ENCODE data around the gene MN1.

MN1 gene

DNA sequence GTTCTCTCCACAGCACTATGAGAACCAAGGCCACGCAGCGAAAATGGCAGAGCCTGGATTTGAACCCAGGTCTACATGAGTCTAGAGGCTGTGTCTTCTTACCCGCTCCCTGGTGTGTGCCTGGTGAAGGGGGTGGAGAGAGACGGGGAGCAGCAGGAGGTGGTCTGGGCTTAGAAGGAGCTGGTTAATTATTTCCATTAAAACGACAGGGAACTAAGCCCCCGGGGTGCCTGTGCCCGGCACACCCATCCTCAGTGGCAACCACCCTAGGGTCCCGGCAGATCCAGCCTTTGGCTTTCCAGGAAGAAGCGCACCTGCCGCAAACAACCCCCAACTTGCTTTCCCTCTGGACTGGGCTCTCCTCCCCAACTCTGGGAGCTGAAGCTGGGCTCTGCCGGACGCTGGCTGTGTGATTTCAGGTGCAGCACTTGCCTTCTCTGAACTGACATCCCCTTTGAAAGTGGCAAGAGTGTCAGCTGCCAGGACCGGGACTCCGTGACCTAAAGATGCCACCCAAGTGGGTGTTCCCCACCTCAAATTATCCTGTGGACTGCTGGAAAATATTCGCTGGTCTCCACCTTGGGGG lies 35.8 kb downstream of the MN1 start:
- in situ Hi-C loops (cut with MboI; ENCODE audit: low sequenced_read_pairs) = no loop called here

GRCh38 chr22:27764722-27765236 lies 36.8 kb downstream of the MN1 start:
- in situ Hi-C loops (cut with MboI; ENCODE audit: low sequenced_read_pairs) = no loop called here

GRCh38 chr22:27761665-27762064 lies 39.9 kb downstream of the MN1 start:
- in situ Hi-C loops (cut with MboI; ENCODE audit: low sequenced_read_pairs) = no loop called here

DNA sequence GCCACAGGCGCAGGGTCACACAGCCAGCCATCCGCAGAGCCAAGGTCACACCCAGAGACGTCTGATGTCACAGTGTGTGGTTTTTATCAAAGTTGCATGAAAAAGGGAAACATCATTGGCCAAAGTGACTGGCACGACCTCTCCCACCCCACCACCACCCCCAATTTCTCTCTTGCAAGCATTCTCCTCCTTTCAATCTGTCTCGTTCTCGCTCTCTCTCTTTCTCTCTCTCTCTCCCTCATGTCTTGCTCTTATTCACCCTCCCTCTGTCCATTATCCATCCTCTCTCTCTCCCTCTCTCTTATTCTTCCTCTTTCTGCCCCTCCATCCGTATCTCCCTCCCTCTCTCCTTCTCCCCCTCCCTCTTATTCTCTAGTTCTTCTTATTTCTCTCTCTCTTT lies 40.6 kb downstream of the MN1 start:
- in situ Hi-C loops (cut with MboI; ENCODE audit: low sequenced_read_pairs) = no loop called here

- in situ Hi-C loops (cut with MboI; ENCODE audit: low sequenced_read_pairs) = no loop called here
Observed at GRCh38 chr22:27760474-27760873, 41.1 kb downstream of the MN1 start.

DNA sequence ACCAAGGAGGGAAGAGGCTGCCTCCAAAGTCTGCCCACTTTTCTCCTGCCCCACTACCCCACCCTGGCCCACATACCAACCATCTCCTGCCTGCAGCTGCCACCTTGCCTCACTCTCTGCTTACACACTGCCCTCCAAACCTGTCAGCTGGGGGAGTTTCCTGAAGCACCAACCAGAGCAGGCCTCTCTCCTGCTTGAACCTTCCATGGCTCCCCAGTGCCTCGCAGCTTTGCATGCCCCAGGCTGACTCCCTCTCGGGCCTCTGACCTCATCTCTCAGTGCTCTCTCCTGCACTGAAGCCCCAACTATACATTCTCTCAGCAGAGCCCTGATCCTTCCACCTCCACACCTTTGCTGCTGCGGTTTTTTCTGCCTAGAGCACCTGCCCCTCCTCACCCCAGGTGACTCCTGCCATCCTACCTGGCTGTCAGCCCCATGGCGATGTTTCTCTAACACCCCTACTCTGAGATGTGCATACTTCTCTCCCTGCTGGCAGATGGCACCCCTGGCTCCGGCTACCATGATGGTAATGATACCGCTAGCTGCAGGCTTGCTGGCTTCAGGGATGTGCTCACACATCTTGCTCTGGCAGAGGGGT lies 43.5 kb downstream of the MN1 start:
- in situ Hi-C loops (cut with MboI; ENCODE audit: low sequenced_read_pairs) = no loop called here

DNA sequence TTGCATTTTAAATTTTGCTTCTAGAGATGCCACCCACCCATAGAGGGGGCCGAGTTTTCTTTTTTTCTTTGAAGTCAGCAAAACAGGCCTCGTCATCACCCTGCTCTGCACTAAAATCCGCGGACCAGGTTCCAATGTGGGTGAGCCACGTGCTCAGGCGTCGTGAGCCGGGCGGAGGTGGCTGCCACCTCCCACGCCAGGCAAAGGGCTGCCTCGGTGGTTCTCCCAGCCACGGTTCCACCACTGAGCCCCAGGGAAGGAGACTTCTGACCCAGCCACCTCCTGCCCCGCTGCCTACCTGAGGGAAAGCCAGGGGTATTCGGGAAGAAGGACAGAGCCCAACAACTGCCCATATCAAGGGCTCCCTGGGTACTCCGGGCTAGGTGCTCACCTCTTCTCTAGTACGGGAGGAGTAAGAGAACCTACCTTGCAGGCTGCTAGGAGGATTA lies 45.3 kb downstream of the MN1 start:
- in situ Hi-C loops (cut with MboI; ENCODE audit: low sequenced_read_pairs) = no loop called here

GRCh38 chr22:27755521-27756211 lies 45.9 kb downstream of the MN1 start:
- in situ Hi-C loops (cut with MboI; ENCODE audit: low sequenced_read_pairs) = no loop called here

DNA sequence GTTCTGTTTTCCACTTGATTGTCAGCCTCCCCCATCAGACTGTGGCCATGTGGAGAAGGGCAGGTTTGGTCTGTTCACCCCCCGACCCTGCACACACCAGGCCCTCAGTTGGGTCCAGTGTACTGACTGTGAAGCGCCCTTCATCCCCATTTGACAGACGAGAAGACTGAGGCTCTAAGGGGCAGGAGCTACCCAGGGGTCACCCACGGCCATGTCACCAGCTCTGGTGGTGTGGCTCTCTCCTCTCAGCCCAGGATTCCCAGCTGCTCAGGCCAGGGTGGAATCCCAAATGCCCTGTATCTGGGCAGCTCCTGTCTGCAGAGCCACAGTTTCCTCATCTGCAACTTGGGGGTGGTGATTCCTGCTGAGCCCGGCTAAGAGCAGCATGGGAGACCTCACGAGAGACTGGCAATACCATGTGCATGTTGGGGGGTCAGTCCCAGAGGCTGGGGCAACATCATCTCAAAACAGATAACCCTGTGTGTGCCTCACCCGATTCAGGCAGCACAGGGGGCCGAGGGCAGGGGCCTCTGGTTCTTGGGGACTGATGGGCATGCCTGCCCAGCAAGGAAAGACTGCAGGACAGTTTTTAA lies 46.6 kb downstream of the MN1 start:
- in situ Hi-C loops (cut with MboI; ENCODE audit: low sequenced_read_pairs) = no loop called here

GRCh38 chr22:27754247-27754887 lies 47.2 kb downstream of the MN1 start:
- in situ Hi-C loops (cut with MboI; ENCODE audit: low sequenced_read_pairs) = no loop called here

- in situ Hi-C loops (cut with MboI; ENCODE audit: low sequenced_read_pairs) = no loop called here
Observed at GRCh38 chr22:27752771-27753170, 48.8 kb downstream of the MN1 start.

GRCh38 chr22:27752141-27752540 lies 49.4 kb downstream of the MN1 start:
- in situ Hi-C loops (cut with MboI; ENCODE audit: low sequenced_read_pairs) = no loop called here

DNA sequence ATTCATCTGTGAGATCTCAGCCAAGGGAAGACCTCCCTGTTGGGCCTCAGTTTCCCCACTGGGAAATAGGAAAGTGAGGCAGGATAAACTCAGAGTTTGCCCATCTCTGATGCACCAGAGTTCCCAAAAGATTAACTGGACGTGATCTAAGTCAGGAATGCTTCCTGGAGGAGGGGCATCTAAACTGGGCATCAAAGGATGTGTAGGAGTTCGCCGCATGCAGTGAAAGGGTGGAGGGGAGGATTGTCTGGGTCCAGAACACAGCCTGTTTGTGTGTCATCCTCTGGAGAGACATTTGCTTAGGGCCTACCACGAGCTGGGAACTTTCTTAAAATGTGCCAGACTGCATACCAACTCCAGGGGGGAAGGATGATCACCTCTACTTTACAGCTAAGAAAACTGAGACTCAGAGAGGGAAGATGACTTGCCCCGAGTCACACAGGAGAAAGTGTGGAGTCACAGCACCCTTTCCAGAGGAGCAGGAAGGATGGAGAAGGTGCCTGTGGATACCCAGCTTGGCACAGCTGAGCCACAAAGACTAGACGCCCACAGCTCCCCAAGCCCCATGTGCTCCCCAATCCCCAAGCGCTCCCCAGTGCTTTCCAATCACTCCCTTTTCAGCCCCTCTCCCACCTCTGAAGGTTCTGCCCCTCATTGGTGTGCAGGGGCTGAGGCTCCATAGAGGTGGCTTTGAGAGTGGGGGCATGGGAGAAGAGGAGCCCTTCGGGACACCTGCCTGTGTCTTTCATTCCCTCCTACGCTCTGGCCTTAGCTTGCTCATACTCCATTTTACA lies 50.1 kb downstream of the MN1 start:
- in situ Hi-C loops (cut with MboI; ENCODE audit: low sequenced_read_pairs) = no loop called here

DNA sequence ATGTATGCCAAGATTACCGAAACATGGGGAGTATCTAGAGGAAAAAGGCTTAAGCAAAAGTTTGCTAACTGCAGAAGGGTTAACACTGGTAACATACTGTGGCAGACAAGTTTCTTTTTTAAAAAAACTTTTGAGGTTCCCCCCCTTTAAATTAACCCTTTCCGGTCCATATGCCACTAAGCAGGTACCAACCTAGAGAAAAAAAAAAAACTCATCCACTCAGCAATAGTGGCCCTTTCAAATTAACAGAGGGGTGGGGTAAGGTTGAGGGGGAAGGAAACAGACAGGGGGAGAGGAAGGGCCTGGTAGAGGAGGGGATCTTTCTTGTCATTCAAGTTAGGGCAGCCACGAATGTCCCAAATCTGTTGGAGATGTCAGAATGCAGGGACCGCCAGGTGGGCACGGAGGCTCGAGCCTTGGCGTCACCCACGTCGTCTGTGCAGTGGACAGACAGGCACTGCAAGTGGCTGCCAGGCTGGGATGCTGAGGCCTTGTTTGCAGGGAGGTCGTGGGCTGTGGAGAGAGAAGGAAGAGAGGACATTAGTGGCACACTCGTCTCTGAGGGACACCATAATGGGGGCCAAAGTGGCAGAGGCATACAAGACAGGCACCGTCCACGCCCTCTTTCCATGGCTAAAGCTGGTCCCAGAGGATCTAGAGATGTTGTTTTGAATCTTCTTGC lies 50.8 kb downstream of the MN1 start:
- in situ Hi-C loops (cut with MboI; ENCODE audit: low sequenced_read_pairs) = no loop called here

- in situ Hi-C loops (cut with MboI; ENCODE audit: low sequenced_read_pairs) = no loop called here
Observed at GRCh38 chr22:27749597-27750225, 51.8 kb downstream of the MN1 start.

- in situ Hi-C loops (cut with MboI; ENCODE audit: low sequenced_read_pairs) = no loop called here
Observed at GRCh38 chr22:27748751-27749191, 52.8 kb downstream of the MN1 start.

GRCh38 chr22:27748349-27748748 lies 53.2 kb downstream of the MN1 start:
- in situ Hi-C loops (cut with MboI; ENCODE audit: low sequenced_read_pairs) = no loop called here

- in situ Hi-C loops (cut with MboI; ENCODE audit: low sequenced_read_pairs) = no loop called here
Observed at GRCh38 chr22:27747396-27748221, 53.9 kb downstream of the MN1 start.

- in situ Hi-C loops (cut with MboI; ENCODE audit: low sequenced_read_pairs) = no loop called here
Observed at GRCh38 chr22:27746918-27747317, 54.6 kb downstream of the MN1 start.
